Activated naive CD4-positive, alpha-beta T cell treated with anti-CD3 and anti-CD28 coated beads, Interleukin-2, amount 50 U/mL, for 24 hours (primary cell): ENCODE data around the gene ZNF334.

ENCODE experiments used
- H3K27ac Mint-ChIP-seq: one replicate; pipeline ENCODE4 v1.8.0; 2021; ENCODE audit warnings: mild to moderate bottlenecking, mixed read lengths
- H3K27me3 Mint-ChIP-seq: one replicate; pipeline ENCODE4 v1.8.0; 2021; ENCODE audit warnings: mixed read lengths
- H3K36me3 Mint-ChIP-seq: one replicate; pipeline ENCODE4 v1.8.0; 2021; ENCODE audit warnings: mixed read lengths
- H3K4me1 Mint-ChIP-seq: one replicate; pipeline ENCODE4 v1.8.0; 2021; ENCODE audit warnings: mixed read lengths
- H3K4me3 Mint-ChIP-seq: one replicate; pipeline ENCODE4 v1.8.0; 2021; ENCODE audit warnings: mild to moderate bottlenecking, mixed read lengths
- H3K9me3 Mint-ChIP-seq: one replicate; pipeline ENCODE4 v1.8.0; 2021; ENCODE audit warnings: mixed read lengths

The ZNF334 gene

GRCh38 chr20:46520976-46521579 lies 7.7 kb upstream of the ZNF334 start:
- no peaks in the 10 kb centered on the region for H3K9me3 Mint-ChIP-seq
- peaks cover 17% of the 10 kb centered on the region for H3K27me3 Mint-ChIP-seq
- H3K27ac Mint-ChIP-seq = no peak overlapping the region
- H3K36me3 Mint-ChIP-seq = no peaks in the 10 kb centered on the region
- no peak overlapping the region for H3K4me3 Mint-ChIP-seq
- no peaks in the 10 kb centered on the region for H3K4me1 Mint-ChIP-seq

GRCh38 chr20:46520540-46520939 lies 7.2 kb upstream of the ZNF334 start:
- Mint-ChIP-seq H3K27me3 (peaks cover 17% of the 10 kb centered on the region), H3K4me3 (no peak overlapping the region), H3K27ac (no peak overlapping the region), H3K36me3 (no peaks in the 10 kb centered on the region), H3K4me1 (no peaks in the 10 kb centered on the region), H3K9me3 (no peaks in the 10 kb centered on the region)

GRCh38 chr20:46519471-46520068 lies 6.2 kb upstream of the ZNF334 start:
- no peaks in the 10 kb centered on the region for H3K4me1 Mint-ChIP-seq
- H3K4me3 Mint-ChIP-seq = no peak overlapping the region
- no peak overlapping the region for H3K27ac Mint-ChIP-seq
- no peaks in the 10 kb centered on the region for H3K9me3 Mint-ChIP-seq
- peaks cover 16% of the 10 kb centered on the region for H3K27me3 Mint-ChIP-seq
- no peaks in the 10 kb centered on the region for H3K36me3 Mint-ChIP-seq

- H3K4me3 Mint-ChIP-seq = no peak overlapping the region
- peaks cover 31% of the 10 kb centered on the region for H3K27me3 Mint-ChIP-seq
- no peaks in the 10 kb centered on the region for H3K9me3 Mint-ChIP-seq
Observed at GRCh38 chr20:46509523-46509922, 3.8 kb downstream of the ZNF334 start.

GRCh38 chr20:46507760-46508407 lies 5.5 kb downstream of the ZNF334 start:
- H3K36me3 Mint-ChIP-seq = peaks cover 8% of the 10 kb centered on the region
- peaks cover 9% of the 10 kb centered on the region for H3K9me3 Mint-ChIP-seq
- H3K4me3 Mint-ChIP-seq = no peak overlapping the region
- H3K4me1 Mint-ChIP-seq = no peaks in the 10 kb centered on the region
- H3K27ac Mint-ChIP-seq = no peak overlapping the region
- peaks cover 35% of the 10 kb centered on the region for H3K27me3 Mint-ChIP-seq

More at GRCh38 chr20:46509523-46509922, 3.8 kb downstream of the ZNF334 start:
- Mint-ChIP-seq H3K4me1 (peaks cover 5% of the 10 kb centered on the region), H3K27ac (no peak overlapping the region), H3K36me3 (peaks cover 4% of the 10 kb centered on the region)

GRCh38 chr20:46505506-46505905 lies 7.9 kb downstream of the ZNF334 start:
- H3K27me3 Mint-ChIP-seq = peaks cover 28% of the 10 kb centered on the region
- H3K27ac Mint-ChIP-seq = no peak overlapping the region
- H3K4me3 Mint-ChIP-seq = no peak overlapping the region
- H3K36me3 Mint-ChIP-seq = peaks cover 16% of the 10 kb centered on the region
- no peaks in the 10 kb centered on the region for H3K4me1 Mint-ChIP-seq
- H3K9me3 Mint-ChIP-seq = peaks cover 25% of the 10 kb centered on the region

- peaks cover 23% of the 10 kb centered on the region for H3K27me3 Mint-ChIP-seq
- H3K27ac Mint-ChIP-seq = no peak overlapping the region
- H3K36me3 Mint-ChIP-seq = peaks cover 15% of the 10 kb centered on the region
- no peaks in the 10 kb centered on the region for H3K4me1 Mint-ChIP-seq
- peaks cover 25% of the 10 kb centered on the region for H3K9me3 Mint-ChIP-seq
- no peak overlapping the region for H3K4me3 Mint-ChIP-seq
Observed at GRCh38 chr20:46501961-46502360, 11.4 kb downstream of the ZNF334 start.

GRCh38 chr20:46501337-46501942 lies 11.9 kb downstream of the ZNF334 start:
- Mint-ChIP-seq H3K27ac (no peak overlapping the region), H3K9me3 (peaks cover 25% of the 10 kb centered on the region), H3K36me3 (peaks cover 15% of the 10 kb centered on the region), H3K27me3 (peaks cover 21% of the 10 kb centered on the region), H3K4me3 (no peak overlapping the region), H3K4me1 (no peaks in the 10 kb centered on the region)

- H3K4me3 Mint-ChIP-seq = no peak overlapping the region
- H3K36me3 Mint-ChIP-seq = no peaks in the 10 kb centered on the region
- H3K9me3 Mint-ChIP-seq = no peaks in the 10 kb centered on the region
- H3K27me3 Mint-ChIP-seq = peaks cover 25% of the 10 kb centered on the region
- H3K4me1 Mint-ChIP-seq = no peaks in the 10 kb centered on the region
- H3K27ac Mint-ChIP-seq = no peak overlapping the region
Observed at GRCh38 chr20:46494077-46494476, 19.3 kb downstream of the ZNF334 start.

- no peaks in the 10 kb centered on the region for H3K4me1 Mint-ChIP-seq
- H3K27me3 Mint-ChIP-seq = peaks cover 26% of the 10 kb centered on the region
- no peaks in the 10 kb centered on the region for H3K9me3 Mint-ChIP-seq
- H3K27ac Mint-ChIP-seq = no peak overlapping the region
- H3K4me3 Mint-ChIP-seq = no peak overlapping the region
- H3K36me3 Mint-ChIP-seq = no peaks in the 10 kb centered on the region
Observed at GRCh38 chr20:46491354-46491753, 22.0 kb downstream of the ZNF334 start.

GRCh38 chr20:46488451-46488850 lies 24.9 kb downstream of the ZNF334 start:
- H3K4me1 Mint-ChIP-seq = no peaks in the 10 kb centered on the region

GRCh38 chr20:46487628-46488027 lies 25.7 kb downstream of the ZNF334 start:
- H3K4me3 Mint-ChIP-seq = no peak overlapping the region
- peaks cover 26% of the 10 kb centered on the region for H3K27me3 Mint-ChIP-seq
- no peak overlapping the region for H3K27ac Mint-ChIP-seq
- no peaks in the 10 kb centered on the region for H3K4me1 Mint-ChIP-seq
- no peaks in the 10 kb centered on the region for H3K36me3 Mint-ChIP-seq
- H3K9me3 Mint-ChIP-seq = no peaks in the 10 kb centered on the region

More at GRCh38 chr20:46488451-46488850, 24.9 kb downstream of the ZNF334 start:
- no peak overlapping the region for H3K4me3 Mint-ChIP-seq
- H3K9me3 Mint-ChIP-seq = no peaks in the 10 kb centered on the region
- no peaks in the 10 kb centered on the region for H3K36me3 Mint-ChIP-seq
- peaks cover 29% of the 10 kb centered on the region for H3K27me3 Mint-ChIP-seq
- no peak overlapping the region for H3K27ac Mint-ChIP-seq

GRCh38 chr20:46485431-46485830 lies 27.9 kb downstream of the ZNF334 start:
- H3K27me3 Mint-ChIP-seq = peaks cover 30% of the 10 kb centered on the region
- no peak overlapping the region for H3K4me3 Mint-ChIP-seq
- H3K36me3 Mint-ChIP-seq = no peaks in the 10 kb centered on the region
- H3K4me1 Mint-ChIP-seq = no peaks in the 10 kb centered on the region
- no peaks in the 10 kb centered on the region for H3K9me3 Mint-ChIP-seq
- no peak overlapping the region for H3K27ac Mint-ChIP-seq

- Mint-ChIP-seq H3K4me1 (no peaks in the 10 kb centered on the region), H3K4me3 (no peak overlapping the region), H3K27ac (no peak overlapping the region), H3K36me3 (no peaks in the 10 kb centered on the region), H3K27me3 (peaks cover 32% of the 10 kb centered on the region), H3K9me3 (no peaks in the 10 kb centered on the region)
Observed at GRCh38 chr20:46484954-46485353, 28.4 kb downstream of the ZNF334 start.

- no peaks in the 10 kb centered on the region for H3K9me3 Mint-ChIP-seq
- peaks cover 29% of the 10 kb centered on the region for H3K27me3 Mint-ChIP-seq
- H3K4me1 Mint-ChIP-seq = no peaks in the 10 kb centered on the region
Observed at GRCh38 chr20:46483879-46484278, 29.5 kb downstream of the ZNF334 start.

GRCh38 chr20:46482864-46483263 lies 30.5 kb downstream of the ZNF334 start:
- H3K27me3 Mint-ChIP-seq = peaks cover 27% of the 10 kb centered on the region
- no peaks in the 10 kb centered on the region for H3K36me3 Mint-ChIP-seq
- no peaks in the 10 kb centered on the region for H3K4me1 Mint-ChIP-seq
- no peak overlapping the region for H3K4me3 Mint-ChIP-seq
- H3K27ac Mint-ChIP-seq = no peak overlapping the region
- no peaks in the 10 kb centered on the region for H3K9me3 Mint-ChIP-seq

More at GRCh38 chr20:46483879-46484278, 29.5 kb downstream of the ZNF334 start:
- Mint-ChIP-seq H3K4me3 (no peak overlapping the region), H3K36me3 (no peaks in the 10 kb centered on the region), H3K27ac (no peak overlapping the region)
